Esophagus muscularis mucosa (tissue), 3 donors: ENCODE measurements around the gene PIM2.
A peak's percentile ranks its signal among the peaks of the same experiment; 100 is the strongest.

Source experiments
- CTCF ChIP-seq, 3 experiments: fragments of 200-600 bp in 2 of 3; fragments of 450-650 bp in 1 of 3; sonication (generic) in 2 of 3; IDR thresholded peaks; one replicate each; pipeline ENCODE4 v1.5.1; 2017 to 2019; ENCODE audit warnings: antibody characterized with exemption in 3 of 3, mild to moderate bottlenecking in 2 of 3, moderate library complexity in 1 of 3
- POLR2A ChIP-seq: fragments of 450-650 bp; IDR thresholded peaks from one replicate; pipeline ENCODE4 v1.6.1; 2017; ENCODE audit warnings: antibody characterized with exemption, moderate library complexity, mild to moderate bottlenecking, low read depth
- POLR2AphosphoS5 ChIP-seq, 2 donors: sonication (generic); formaldehyde crosslinking; IDR thresholded peaks; one replicate each; pipeline ENCODE4 v1.6.1; 2017; ENCODE audit warnings: antibody characterized with exemption in 2 of 2

- TF ChIP-seq CTCF (IDR thresholded peaks at IDR 0.05) (peak in 1 of 3 experiments; percentile 10), POLR2A (peak; percentile 45), POLR2AphosphoS5 (IDR thresholded peaks at IDR 0.05) (peak; percentile 84 to 91)
Observed at GRCh38 chrX:48911412-48912182, 7.2 kb downstream of the PIM2 start, which contains the start of gene SLC35A2.
